ENCODE data around the gene GASK1A. TPM values are rescaled to one million over a fixed set of nuclear protein-coding genes. Genes with fewer than 3 reads are reported as not detected.

Gene GASK1A
- total and polyA plus RNA-seq, 8 donors = 1.2 to 23.6 (median 8.1) TPM

GRCh38 chr3:43013256-43013655 is 34.1 kb downstream of the GASK1A start:
- Histone ChIP-seq H3K27me3 (no peaks in the 10 kb centered on the region), H3K27ac (no peak overlapping the region), H3K36me3 (no peaks in the 10 kb centered on the region), H3K4me1 (peaks cover 0 to under 1% (median 0%) of the 10 kb centered on the region in 4 donors), H3K9me3 (peaks cover 0 to 18% (median 0%) of the 10 kb centered on the region in 4 donors), H3K4me3 (no peak overlapping the region)
- no peak for DNase-seq
- 79 to 95% (median 81%) methylated on average over 2 of the region's 2 CpGs for WGBS, 5 donors
- no peak for TF ChIP-seq POLR2A (IDR thresholded peaks at IDR 0.05)
- intact Hi-C loops (cut with DNase I; ENCODE audit: low total_unique reads) = no loop called here

- H3K4me1 ChIP-seq = peaks cover 0 to 6% (median 1%) of the 10 kb centered on the region in 4 donors
- TF ChIP-seq CTCF (IDR thresholded peaks at IDR 0.05) (no peak), EP300 (IDR thresholded peaks at IDR 0.05) (no peak), POLR2AphosphoS5 (IDR thresholded peaks at IDR 0.05) (no peak), POLR2A (IDR thresholded peaks at IDR 0.05) (no peak)
- H3K36me3 ChIP-seq = no peaks in the 10 kb centered on the region
- H3K4me3 ChIP-seq = no peak overlapping the region
- intact Hi-C loops (cut with DNase I; ENCODE audit: low total_unique reads) = no loop called here
- peaks cover 0 to 18% (median 0%) of the 10 kb centered on the region in 4 donors for H3K9me3 ChIP-seq
- no peak for DNase-seq
- WGBS, 5 donors = 56 to 77% (median 72%) methylated on average over 2 of the region's 2 CpGs
- no peaks in the 10 kb centered on the region for H3K27me3 ChIP-seq
- H3K27ac ChIP-seq = peak overlapping the region in 1 of 5 donors; percentile 20
Measured at GRCh38 chr3:43013743-43014155, 34.6 kb downstream of the GASK1A start.

GRCh38 chr3:43014241-43014640 is 35.1 kb downstream of the GASK1A start:
- peak overlapping the region in 1 of 5 donors; percentile 20 for H3K27ac ChIP-seq
- H3K9me3 ChIP-seq = peaks cover 0 to 18% (median 0%) of the 10 kb centered on the region in 4 donors
- no peak for DNase-seq
- no peak overlapping the region for H3K4me3 ChIP-seq
- no peaks in the 10 kb centered on the region for H3K27me3 ChIP-seq
- H3K36me3 ChIP-seq = no peaks in the 10 kb centered on the region
- intact Hi-C loops (cut with DNase I; ENCODE audit: low total_unique reads) = no loop called here
- WGBS, 5 donors = 73 to 84% (median 76%) methylated on average over 3 of the region's 3 CpGs
- TF ChIP-seq POLR2A (IDR thresholded peaks at IDR 0.05) (no peak), EP300 (IDR thresholded peaks at IDR 0.05) (no peak), POLR2AphosphoS5 (IDR thresholded peaks at IDR 0.05) (no peak), CTCF (IDR thresholded peaks at IDR 0.05) (no peak)
- peaks cover 0 to 10% (median 4%) of the 10 kb centered on the region in 4 donors for H3K4me1 ChIP-seq

GRCh38 chr3:43014956-43015355 is 35.8 kb downstream of the GASK1A start:
- H3K27me3 ChIP-seq = no peaks in the 10 kb centered on the region
- H3K4me1 ChIP-seq = peaks cover 0 to 18% (median 4%) of the 10 kb centered on the region in 4 donors
- H3K4me3 ChIP-seq = no peak overlapping the region
- no peak for DNase-seq
- no peaks in the 10 kb centered on the region for H3K36me3 ChIP-seq
- 71 to 82% (median 75%) methylated on average over 1 of the region's 1 CpG for WGBS, 5 donors
- no peak overlapping the region for H3K27ac ChIP-seq
- TF ChIP-seq CTCF (IDR thresholded peaks at IDR 0.05) (no peak), POLR2AphosphoS5 (IDR thresholded peaks at IDR 0.05) (no peak), EP300 (IDR thresholded peaks at IDR 0.05) (no peak), POLR2A (IDR thresholded peaks at IDR 0.05) (no peak)
- intact Hi-C loops (cut with DNase I; ENCODE audit: low total_unique reads) = no loop called here
- H3K9me3 ChIP-seq = peaks cover 0 to 18% (median 0%) of the 10 kb centered on the region in 4 donors

GRCh38 chr3:43015572-43015971 is 36.5 kb downstream of the GASK1A start:
- H3K4me3 ChIP-seq = no peak overlapping the region
- 83 to 100% (median 93%) methylated on average over 1 of the region's 1 CpG for WGBS, 5 donors
- H3K9me3 ChIP-seq = peaks cover 0 to 18% (median 0%) of the 10 kb centered on the region in 4 donors
- intact Hi-C loops (cut with DNase I; ENCODE audit: low total_unique reads) = no loop called here
- TF ChIP-seq POLR2AphosphoS5 (IDR thresholded peaks at IDR 0.05) (no peak), POLR2A (IDR thresholded peaks at IDR 0.05) (no peak), EP300 (IDR thresholded peaks at IDR 0.05) (no peak), CTCF (IDR thresholded peaks at IDR 0.05) (no peak)
- no peak overlapping the region for H3K27ac ChIP-seq
- H3K27me3 ChIP-seq = no peaks in the 10 kb centered on the region
- DNase-seq = no peak
- H3K36me3 ChIP-seq = no peaks in the 10 kb centered on the region
- H3K4me1 ChIP-seq = peaks cover 0 to 21% (median 4%) of the 10 kb centered on the region in 4 donors
